Neuronal stem cell (in vitro differentiated cells): ENCODE results near the gene COL12A1.

Experiments used
- DNase-seq: peaks from one replicate; pipeline ENCODE4 v3.0.0-alpha.2; 2013; ENCODE audit warnings: low spot score
- H2AFZ ChIP-seq: one replicate; pipeline ENCODE4 v1.6.1; 2013; ENCODE audit warnings: mild to moderate bottlenecking, low read length, inconsistent platforms
- H2AK5ac ChIP-seq: 2 replicates; pipeline ENCODE4 v1.6.1; 2013; ENCODE audit warnings: low read depth, mild to moderate bottlenecking, inconsistent platforms, low read length, moderate library complexity, mixed read lengths
- H2BK120ac ChIP-seq: 2 replicates; pipeline ENCODE4 v1.6.1; 2013; ENCODE audit warnings: low read depth, mild to moderate bottlenecking, inconsistent platforms, low read length, moderate library complexity, mixed read lengths
- H2BK12ac ChIP-seq: one replicate; pipeline ENCODE4 v1.6.1; 2013; ENCODE audit warnings: low read length, inconsistent platforms
- H2BK15ac ChIP-seq: 2 replicates; pipeline ENCODE4 v1.6.1; 2013; ENCODE audit warnings: mild to moderate bottlenecking, low read length, inconsistent platforms, mixed read lengths
- H2BK5ac ChIP-seq: one replicate; pipeline ENCODE4 v1.6.1; 2013; ENCODE audit warnings: inconsistent platforms, mild to moderate bottlenecking, low read length, moderate library complexity
- H3K14ac ChIP-seq: one replicate; pipeline ENCODE4 v1.6.1; 2013; ENCODE audit warnings: low read length, inconsistent platforms
- H3K18ac ChIP-seq: 2 replicates; pipeline ENCODE4 v1.6.1; 2013; ENCODE audit warnings: low read length, inconsistent platforms
- H3K23ac ChIP-seq: 2 replicates; pipeline ENCODE4 v1.6.1; 2013; ENCODE audit warnings: low read depth, mild to moderate bottlenecking, mixed read lengths, low read length, inconsistent platforms; ENCODE audit not compliant: poor library complexity
- H3K27ac ChIP-seq: replicated peaks from 3 replicates; pipeline ENCODE4 v1.5.1; 2013; ENCODE audit warnings: low read length, inconsistent platforms
- H3K27me3 ChIP-seq, 3 experiments: 2 replicates each; pipeline ENCODE4 v1.6.1; 2013; ENCODE audit warnings: low read length in 3 of 3, mild to moderate bottlenecking in 2 of 3, inconsistent platforms in 1 of 3, low read depth in 1 of 3, mixed read lengths in 1 of 3, moderate library complexity in 1 of 3; ENCODE audit not compliant: control insufficient read depth in 3 of 3, insufficient read depth in 3 of 3
- H3K36me3 ChIP-seq, 2 donors: replicated peaks in 1 of 2; 2 replicates each; pipeline ENCODE4 v1.6.1; 2013; ENCODE audit warnings: low read length in 2 of 2; ENCODE audit not compliant: control insufficient read depth in 2 of 2, insufficient read depth in 2 of 2
- H3K4ac ChIP-seq: 2 replicates; pipeline ENCODE4 v1.6.1; 2013; ENCODE audit warnings: inconsistent platforms, mild to moderate bottlenecking, low read length, moderate library complexity
- H3K4me1 ChIP-seq, 2 donors: 1 replicate in 1 of 2; 2 replicates in 1 of 2; pipeline ENCODE4 v1.6.1; 2013; ENCODE audit warnings: low read length in 2 of 2, low read depth in 1 of 2; ENCODE audit not compliant: control insufficient read depth in 2 of 2, insufficient read depth in 1 of 2
- H3K4me2 ChIP-seq: one replicate; pipeline ENCODE4 v1.6.1; 2013; ENCODE audit warnings: mild to moderate bottlenecking, low read length, inconsistent platforms; ENCODE audit not compliant: insufficient read depth, poor library complexity, severe bottlenecking
- H3K4me3 ChIP-seq, 2 donors: 2 replicates each; pipeline ENCODE4 v1.5.1; 2013; ENCODE audit warnings: low read length in 2 of 2, mild to moderate bottlenecking in 2 of 2, inconsistent platforms in 1 of 2, moderate library complexity in 1 of 2
- H3K79me1 ChIP-seq: one replicate; pipeline ENCODE4 v1.6.1; 2013; ENCODE audit warnings: low read depth, mild to moderate bottlenecking, inconsistent platforms, low read length, moderate library complexity
- H3K9ac ChIP-seq: one replicate; pipeline ENCODE4 v1.6.1; 2013; ENCODE audit warnings: mild to moderate bottlenecking, low read depth, low read length, inconsistent platforms; ENCODE audit not compliant: poor library complexity
- H3K9me3 ChIP-seq, 2 donors: replicated peaks in 1 of 2; 2 replicates each; pipeline versions ENCODE3 to v1.6.1; 2013; ENCODE audit warnings: low read length in 2 of 2, mild to moderate bottlenecking in 2 of 2, inconsistent platforms in 1 of 2, low read depth in 1 of 2, mixed read lengths in 1 of 2, moderate library complexity in 1 of 2; ENCODE audit not compliant: control insufficient read depth in 2 of 2, insufficient read depth in 1 of 2
- H4K8ac ChIP-seq: one replicate; pipeline ENCODE4 v1.6.1; 2013; ENCODE audit warnings: low read depth, mild to moderate bottlenecking, inconsistent platforms, low read length, moderate library complexity
- H4K91ac ChIP-seq: one replicate; pipeline ENCODE4 v1.6.1; 2013; ENCODE audit warnings: low read length, low read depth, mild to moderate bottlenecking, inconsistent platforms; ENCODE audit not compliant: poor library complexity
- WGBS, 2 donors: extraction: QIAGEN DNeasy Blood & Tissue Kit; methylation state at CpG; one replicate each; pipeline ENCODE4 v1.1.7; 2013; ENCODE audit warnings: missing lambda C conversion rate in 2 of 2, mixed read lengths in 1 of 2; ENCODE audit not compliant: insufficient read length in 2 of 2, insufficient replicate concordance in 1 of 2; ENCODE audit errors: extremely low coverage in 2 of 2; 5-methylcytosine and 5-hydroxymethylcytosine counted together

COL12A1 gene

DNA sequence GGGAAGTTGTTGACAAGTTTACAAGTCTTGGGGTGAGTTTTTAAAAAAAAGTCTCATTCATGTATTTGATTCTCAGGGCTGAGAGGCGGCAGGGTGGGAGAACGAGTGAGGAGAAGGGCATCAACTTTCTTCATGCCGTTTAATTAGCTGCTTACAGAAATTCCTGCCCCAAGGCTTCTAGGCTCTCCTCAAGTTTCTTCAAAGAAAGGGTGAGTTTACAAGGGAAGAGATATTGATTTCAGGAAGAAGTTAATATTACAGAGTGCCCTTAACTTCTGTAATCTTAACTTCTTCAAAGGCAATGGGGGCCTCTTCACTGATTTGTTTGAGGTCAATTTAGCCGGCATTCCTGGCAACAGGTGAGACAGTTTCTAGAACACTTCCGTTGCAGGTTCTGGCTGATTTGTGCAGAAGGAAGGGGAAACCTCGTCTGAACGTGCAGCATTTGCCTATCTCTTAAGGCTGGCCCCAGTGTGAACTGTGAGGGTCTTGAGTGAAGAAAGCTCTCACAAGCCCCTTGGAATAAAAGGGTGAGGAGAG lies 3.4 kb upstream of the COL12A1 start:
- H2BK5ac ChIP-seq = no peak overlapping the region
- H4K91ac ChIP-seq = no peak overlapping the region
- no peak overlapping the region for H2AK5ac ChIP-seq
- H3K9ac ChIP-seq = no peak overlapping the region
- H2BK120ac ChIP-seq = no peak overlapping the region
- H2AFZ ChIP-seq = peak overlapping the region; percentile 7
- H3K4ac ChIP-seq = no peak overlapping the region
- H3K4me1 ChIP-seq = peaks cover 5 to 21% of the 10 kb centered on the region in 2 donors
- H3K4me3 ChIP-seq = no peak overlapping the region
- no peak overlapping the region for H2BK15ac ChIP-seq
- DNase-seq = no peak
- no peaks in the 10 kb centered on the region for H3K36me3 ChIP-seq
- no peak overlapping the region for H2BK12ac ChIP-seq
- H3K9me3 ChIP-seq = no peaks in the 10 kb centered on the region
- no peaks in the 10 kb centered on the region for H3K79me1 ChIP-seq
- WGBS, 2 donors = no CpG with 5 or more reads among the region's 7 CpGs
- H4K8ac ChIP-seq = no peak overlapping the region
- no peak overlapping the region for H3K18ac ChIP-seq
- no peak overlapping the region for H3K14ac ChIP-seq
- H3K27me3 ChIP-seq = peaks cover 15 to 66% (median 45%) of the 10 kb centered on the region in 3 experiments
- no peak overlapping the region for H3K27ac ChIP-seq
- H3K4me2 ChIP-seq = no peak overlapping the region
- H3K23ac ChIP-seq = no peak overlapping the region

DNA sequence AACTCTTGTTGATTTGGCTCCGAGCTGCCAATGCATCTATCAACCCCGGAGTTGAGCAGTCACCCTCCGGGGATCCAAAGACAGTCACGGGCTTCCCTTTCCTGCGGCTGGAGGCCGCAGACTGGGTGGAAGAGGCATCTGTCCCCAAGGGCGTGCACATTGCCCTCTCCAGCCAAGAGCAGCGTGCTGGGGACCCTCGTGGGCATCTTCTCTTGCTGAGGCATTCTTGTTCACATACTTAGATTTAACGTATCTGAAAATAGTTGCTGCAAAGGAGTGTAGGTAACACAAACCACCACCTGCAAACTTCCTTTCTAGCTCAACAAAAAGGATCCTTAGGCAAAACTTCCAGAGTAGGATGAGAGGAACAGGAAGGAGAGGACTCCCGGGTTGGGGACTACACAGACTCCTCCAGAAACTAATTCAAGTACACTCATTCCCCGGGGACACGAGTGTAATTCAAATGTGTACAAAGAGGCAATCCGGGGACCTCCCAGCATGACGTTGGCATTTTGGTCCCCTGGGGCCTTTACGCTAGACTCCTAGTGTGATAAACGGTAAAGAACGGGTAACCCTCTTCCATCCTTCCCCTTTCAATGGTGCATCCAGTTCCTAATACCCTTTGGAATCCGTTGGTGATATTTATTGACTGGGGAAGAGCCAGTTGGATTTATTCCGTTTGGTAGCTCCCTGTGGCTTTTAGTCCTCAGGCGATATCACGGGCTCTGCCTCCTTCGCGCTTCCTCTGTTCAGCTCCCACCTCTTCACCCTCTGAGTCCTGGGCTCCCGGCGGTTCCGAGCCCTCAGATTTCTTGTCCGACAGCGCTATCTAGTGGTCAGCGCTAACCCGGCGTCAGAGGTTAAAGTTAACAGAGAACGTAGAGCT lies 2.7 kb upstream of the COL12A1 start:
- peaks cover 5 to 21% of the 10 kb centered on the region in 2 donors for H3K4me1 ChIP-seq
- no peaks in the 10 kb centered on the region for H3K79me1 ChIP-seq
- no peak overlapping the region for H3K4ac ChIP-seq
- H3K18ac ChIP-seq = no peak overlapping the region
- H4K8ac ChIP-seq = no peak overlapping the region
- peaks cover 15 to 73% (median 51%) of the 10 kb centered on the region in 3 experiments for H3K27me3 ChIP-seq
- no peaks in the 10 kb centered on the region for H3K36me3 ChIP-seq
- H2AFZ ChIP-seq = no peak overlapping the region
- H3K4me3 ChIP-seq = no peak overlapping the region
- no peak overlapping the region for H2BK5ac ChIP-seq
- no peak overlapping the region for H3K9ac ChIP-seq
- WGBS, 2 donors = no CpG with 5 or more reads among the region's 33 CpGs
- no peak overlapping the region for H4K91ac ChIP-seq
- no peak overlapping the region for H3K14ac ChIP-seq
- no peak overlapping the region for H2BK12ac ChIP-seq
- H2AK5ac ChIP-seq = no peak overlapping the region
- DNase-seq = peak; percentile 86
- no peak overlapping the region for H2BK120ac ChIP-seq
- H3K4me2 ChIP-seq = peak overlapping the region; percentile 37
- H3K27ac ChIP-seq = no peak overlapping the region
- H2BK15ac ChIP-seq = no peak overlapping the region
- H3K23ac ChIP-seq = no peak overlapping the region
- H3K9me3 ChIP-seq = no peaks in the 10 kb centered on the region

DNA sequence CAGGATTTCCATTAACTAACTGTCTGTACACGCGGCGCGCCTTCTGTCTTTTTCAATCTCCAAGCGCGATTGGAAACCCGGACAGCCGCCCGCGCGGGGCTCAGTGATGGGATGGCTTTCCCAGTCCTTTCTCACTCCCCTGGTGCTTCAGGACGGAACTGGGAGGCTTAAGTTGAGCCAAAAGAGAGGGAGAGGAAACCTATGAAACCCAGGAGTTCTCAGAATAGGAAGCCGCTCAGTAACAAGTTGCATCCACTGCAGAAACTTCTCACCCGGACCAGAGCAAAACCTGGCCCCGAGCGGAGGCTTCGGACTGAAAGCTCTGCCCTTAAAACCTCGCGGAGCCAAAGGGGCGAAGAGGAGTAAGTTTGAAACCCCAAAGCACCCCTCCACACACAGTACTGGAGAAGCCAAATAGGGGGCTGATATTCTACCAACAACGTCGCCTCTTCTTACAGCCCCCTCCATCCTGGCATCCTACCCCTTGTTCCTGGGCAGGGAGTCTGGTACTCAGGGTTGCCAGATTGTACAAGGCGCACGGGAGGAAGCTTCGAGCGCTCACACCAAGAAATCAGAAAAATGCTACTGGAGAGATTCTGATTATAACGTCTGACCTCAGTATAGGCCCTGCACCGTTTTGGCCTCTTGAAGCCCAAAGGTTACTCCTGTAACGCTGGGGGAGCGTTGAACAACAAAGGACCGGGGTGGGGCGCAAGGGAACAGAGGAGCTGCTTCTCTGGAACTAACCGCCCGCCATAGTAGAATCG lies 906 bp upstream of the COL12A1 start:
- Histone ChIP-seq H2BK12ac (no peak overlapping the region), H2BK15ac (peak overlapping the region; percentile 5), H2BK5ac (no peak overlapping the region), H3K23ac (no peak overlapping the region), H4K8ac (no peak overlapping the region), H3K9ac (peak overlapping the region; percentile 33), H3K18ac (peak overlapping the region; percentile 53), H4K91ac (no peak overlapping the region), H3K4ac (no peak overlapping the region), H3K36me3 (no peaks in the 10 kb centered on the region), H3K27me3 (peaks cover 23 to 91% (median 68%) of the 10 kb centered on the region in 3 experiments), H3K4me1 (peaks cover 5 to 25% of the 10 kb centered on the region in 2 donors), H3K9me3 (no peaks in the 10 kb centered on the region), H2AK5ac (no peak overlapping the region), H3K14ac (no peak overlapping the region), H3K27ac (no peak overlapping the region), H3K79me1 (no peaks in the 10 kb centered on the region), H3K4me3 (peak overlapping the region in 1 of 2 donors; percentile 73), H3K4me2 (peak overlapping the region; percentile 96), H2BK120ac (no peak overlapping the region), H2AFZ (peak overlapping the region; percentile 87)
- DNase-seq = peak; percentile 37
- no CpG with 5 or more reads among the region's 35 CpGs for WGBS, 2 donors
